Peyer's patch (tissue), 4 donors: Measurements from ENCODE around the gene DAAM1. TPM values are rescaled to one million over a fixed set of nuclear protein-coding genes. Genes with fewer than 3 reads are reported as not detected.

Source experiments
- DNase-seq, 3 donors: peaks; one replicate each; pipeline ENCODE4 v3.0.0-alpha.2; 2017 to 2019
- H3K27ac ChIP-seq, 4 donors: fragments of 200-600 bp; sonication (generic); one replicate each; pipeline ENCODE4 v1.5.1; 2016 to 2019
- H3K27me3 ChIP-seq, 2 donors: fragments of 200-600 bp; sonication (generic); one replicate each; pipeline ENCODE4 v1.5.1; 2019
- H3K36me3 ChIP-seq, 3 donors: fragments of 200-600 bp; sonication (generic); one replicate each; pipeline ENCODE4 v1.5.1; 2016 to 2019
- H3K4me1 ChIP-seq, 4 donors: fragments of 200-600 bp; sonication (generic); one replicate each; pipeline ENCODE4 v1.5.1; 2016 to 2019
- H3K4me3 ChIP-seq, 4 donors: fragments of 200-600 bp; sonication (generic); 1 replicate in 3 of 4; 2 replicates in 1 of 4; pipeline ENCODE4 v1.5.1; 2016 to 2019; ENCODE audit warnings: mild to moderate bottlenecking in 1 of 4
- H3K9me3 ChIP-seq, 4 donors: fragments of 200-600 bp; sonication (generic); one replicate each; pipeline ENCODE4 v1.5.1; 2016 to 2019; ENCODE audit warnings: mild to moderate bottlenecking in 1 of 4
- CTCF ChIP-seq, 6 experiments: fragments of 450-650 bp in 4 of 6; fragments of 200-600 bp in 2 of 6; sonication (generic) in 1 of 6; IDR thresholded peaks; one replicate each; pipeline ENCODE4 v1.5.1; 2017 to 2019; ENCODE audit warnings: antibody characterized with exemption in 6 of 6, mild to moderate bottlenecking in 3 of 6, moderate library complexity in 1 of 6
- POLR2A ChIP-seq, 2 donors: fragments of 450-650 bp; IDR thresholded peaks; one replicate each; pipeline ENCODE4 v1.5.1; 2017; ENCODE audit warnings: antibody characterized with exemption in 2 of 2, mild to moderate bottlenecking in 2 of 2, moderate library complexity in 2 of 2
- total RNA-seq, 4 donors: library from RNA; depleted of rRNA; stranded (reverse); fragments of >200 nt; gene quantifications; one replicate each; pipeline ENCODE4 v1.1.0, GENCODE V29; 2016

DAAM1 gene
- total RNA-seq, 4 donors from 2014 or later: 17.7 to 110 (median 61.7) TPM

- peaks cover 0 to 4% (median 0%) of the 10 kb centered on the region in 4 donors for H3K4me1 ChIP-seq
- H3K4me3 ChIP-seq: no peak overlapping the region
- no peak overlapping the region for H3K27ac ChIP-seq
- TF ChIP-seq CTCF (IDR thresholded peaks at IDR 0.05) (no peak), POLR2A (IDR thresholded peaks at IDR 0.05) (no peak)
- H3K9me3 ChIP-seq: no peaks in the 10 kb centered on the region
- no peaks in the 10 kb centered on the region for H3K27me3 ChIP-seq
- H3K36me3 ChIP-seq: no peaks in the 10 kb centered on the region
- DNase-seq: no peak
Measured at GRCh38 chr14:59339524-59340330, 151.3 kb downstream of the DAAM1 start.

GRCh38 chr14:59341858-59342477 is 153.5 kb downstream of the DAAM1 start:
- no peak for DNase-seq
- Histone ChIP-seq H3K27ac (no peak overlapping the region), H3K36me3 (no peaks in the 10 kb centered on the region), H3K9me3 (no peaks in the 10 kb centered on the region), H3K27me3 (no peaks in the 10 kb centered on the region), H3K4me1 (peaks cover 0 to 4% (median 0%) of the 10 kb centered on the region in 4 donors), H3K4me3 (no peak overlapping the region)
- TF ChIP-seq CTCF (IDR thresholded peaks at IDR 0.05): no peak
- no peak for TF ChIP-seq POLR2A (IDR thresholded peaks at IDR 0.05)

GRCh38 chr14:59342516-59343484 is 154.3 kb downstream of the DAAM1 start:
- peak overlapping the region in 1 of 4 donors; percentile 22 for H3K27ac ChIP-seq
- H3K4me1 ChIP-seq: peaks cover 0 to 4% (median 0%) of the 10 kb centered on the region in 4 donors
- H3K27me3 ChIP-seq: no peaks in the 10 kb centered on the region
- H3K9me3 ChIP-seq: no peaks in the 10 kb centered on the region
- H3K4me3 ChIP-seq: no peak overlapping the region
- TF ChIP-seq POLR2A (IDR thresholded peaks at IDR 0.05) (no peak), CTCF (IDR thresholded peaks at IDR 0.05) (no peak)
- DNase-seq: no peak
- no peaks in the 10 kb centered on the region for H3K36me3 ChIP-seq

- Histone ChIP-seq H3K36me3 (no peaks in the 10 kb centered on the region), H3K4me1 (peaks cover 0 to 4% (median 0%) of the 10 kb centered on the region in 4 donors), H3K4me3 (no peak overlapping the region), H3K27ac (peak overlapping the region in 1 of 4 donors; percentile 22), H3K9me3 (no peaks in the 10 kb centered on the region), H3K27me3 (no peaks in the 10 kb centered on the region)
- no peak for DNase-seq
- no peak for TF ChIP-seq CTCF (IDR thresholded peaks at IDR 0.05)
- no peak for TF ChIP-seq POLR2A (IDR thresholded peaks at IDR 0.05)
Measured at GRCh38 chr14:59343585-59343984, 155.1 kb downstream of the DAAM1 start.

GRCh38 chr14:59344016-59344415 is 155.5 kb downstream of the DAAM1 start:
- peak overlapping the region in 1 of 4 donors; percentile 22 for H3K27ac ChIP-seq
- no peak for DNase-seq
- H3K4me1 ChIP-seq: peaks cover 0 to 4% (median 0%) of the 10 kb centered on the region in 4 donors
- H3K36me3 ChIP-seq: no peaks in the 10 kb centered on the region
- TF ChIP-seq POLR2A (IDR thresholded peaks at IDR 0.05): no peak
- TF ChIP-seq CTCF (IDR thresholded peaks at IDR 0.05): no peak
- no peaks in the 10 kb centered on the region for H3K9me3 ChIP-seq
- no peaks in the 10 kb centered on the region for H3K27me3 ChIP-seq
- no peak overlapping the region for H3K4me3 ChIP-seq
